IMR-90 (cell line): ENCODE data around the gene CIAO3. TPM values are rescaled to one million over a fixed set of nuclear protein-coding genes. Genes with fewer than 3 reads are reported as not detected.

Experiments used
- ATAC-seq: fragments of 200-7000 bp; cut with Tn5 transposase; 2 replicates; pipeline ENCODE4 v1.9.1; 2020; ENCODE audit warnings: low read depth, mild to moderate bottlenecking, moderate library complexity
- BruUV-seq: library from RNA; stranded (reverse); fragments of 400-500 nt; replicated peaks from 2 replicates; lab custom pipeline; 2021; lab: Mats Ljungman, UMichigan
- CTCF ChIA-PET: fragments of 300-600 bp; formaldehyde crosslinking; extraction: SDS; loops from one replicate; lab custom pipeline; 2021; ENCODE audit warnings: antibody characterized with exemption; lab: Yijun Ruan, JAX
- POLR2A ChIA-PET: fragments of 300-600 bp; sonication (Branson Sonifier 250); formaldehyde crosslinking; loops from one replicate; lab custom pipeline; 2022; ENCODE audit warnings: antibody characterized with exemption; ENCODE audit not compliant: unreplicated experiment; lab: Charles Lee
- DNase-seq: peaks from one replicate; pipeline ENCODE4 v3.0.0; 2013
- H2AFZ ChIP-seq: replicated peaks from 2 replicates; pipeline ENCODE3; 2013; ENCODE audit warnings: low read length, mild to moderate bottlenecking; ENCODE audit not compliant: poor library complexity
- H2AK5ac ChIP-seq: 2 replicates; pipeline ENCODE4 v1.6.1; 2013; ENCODE audit warnings: low read depth, low read length, inconsistent platforms
- H2AK9ac ChIP-seq: replicated peaks from 2 replicates; pipeline ENCODE3; 2013; ENCODE audit warnings: mild to moderate bottlenecking, low read depth, low read length, moderate library complexity; ENCODE audit not compliant: poor library complexity
- H2BK120ac ChIP-seq: 2 replicates; pipeline ENCODE4 v1.6.1; 2013; ENCODE audit warnings: low read depth, low read length, inconsistent platforms
- H2BK15ac ChIP-seq: 3 replicates; pipeline ENCODE4 v1.6.1; 2013; ENCODE audit warnings: low read depth, low read length, inconsistent platforms
- H2BK20ac ChIP-seq: 2 replicates; pipeline ENCODE4 v1.6.1; 2013; ENCODE audit warnings: low read depth, mild to moderate bottlenecking, inconsistent platforms, low read length, moderate library complexity
- H2BK5ac ChIP-seq: 2 replicates; pipeline ENCODE4 v1.6.1; 2013; ENCODE audit warnings: mild to moderate bottlenecking, low read depth, low read length, inconsistent platforms; ENCODE audit not compliant: poor library complexity, severe bottlenecking
- H3K14ac ChIP-seq: replicated peaks from 2 replicates; pipeline ENCODE4 v1.6.1; 2013; ENCODE audit warnings: low read depth, low read length, inconsistent platforms
- H3K18ac ChIP-seq: 2 replicates; pipeline ENCODE4 v1.6.1; 2013; ENCODE audit warnings: low read depth, low read length, control low read depth
- H3K23ac ChIP-seq: 2 replicates; pipeline ENCODE4 v1.6.1; 2013; ENCODE audit warnings: low read depth, low read length, inconsistent platforms
- H3K27ac ChIP-seq: 2 replicates; pipeline ENCODE4 v1.5.1; 2013; ENCODE audit warnings: mild to moderate bottlenecking, control low read depth, low read length; ENCODE audit not compliant: insufficient read depth
- H3K27me3 ChIP-seq: 2 replicates; pipeline ENCODE4 v1.6.1; 2013; ENCODE audit warnings: low read length; ENCODE audit not compliant: control insufficient read depth, insufficient read depth
- H3K36me3 ChIP-seq: 2 replicates; pipeline ENCODE4 v1.6.1; 2013; ENCODE audit warnings: low read length, mixed read lengths; ENCODE audit not compliant: control insufficient read depth, insufficient read depth
- H3K4ac ChIP-seq: 2 replicates; pipeline ENCODE4 v1.6.1; 2013; ENCODE audit warnings: low read depth, low read length, inconsistent platforms
- H3K4me1 ChIP-seq: 2 replicates; pipeline ENCODE4 v1.6.1; 2013; ENCODE audit warnings: low read length, mixed read lengths; ENCODE audit not compliant: control insufficient read depth, insufficient read depth
- H3K4me2 ChIP-seq: 2 replicates; pipeline ENCODE4 v1.6.1; 2013; ENCODE audit warnings: low read depth, mild to moderate bottlenecking, control low read depth, low read length, moderate library complexity
- H3K4me3 ChIP-seq: 2 replicates; pipeline ENCODE4 v1.5.1; 2013; ENCODE audit warnings: low read depth, mild to moderate bottlenecking, control low read depth, low read length, moderate library complexity; ENCODE audit not compliant: insufficient read depth
- H3K56ac ChIP-seq: 2 replicates; pipeline ENCODE4 v1.6.1; 2013; ENCODE audit warnings: low read length, inconsistent platforms; ENCODE audit not compliant: insufficient read depth; ENCODE audit errors: extremely low read depth
- H3K79me1 ChIP-seq, 2 experiments: 2 replicates each; pipeline ENCODE4 v1.6.1; 2013; ENCODE audit warnings: low read length in 2 of 2, inconsistent platforms in 1 of 2, low read depth in 1 of 2
- H3K9ac ChIP-seq: 2 replicates; pipeline ENCODE4 v1.6.1; 2013; ENCODE audit warnings: low read depth, low read length, control low read depth
- H3K9me1 ChIP-seq: 2 replicates; pipeline ENCODE4 v1.6.1; 2013; ENCODE audit warnings: low read length, inconsistent platforms; ENCODE audit not compliant: insufficient read depth
- H3K9me3 ChIP-seq: 2 replicates; pipeline ENCODE4 v1.6.1; 2013; ENCODE audit warnings: low read length; ENCODE audit not compliant: control insufficient read depth, insufficient read depth
- H4K20me1 ChIP-seq: 2 replicates; pipeline ENCODE4 v1.6.1; 2013; ENCODE audit warnings: low read length, inconsistent platforms; ENCODE audit not compliant: insufficient read depth
- H4K5ac ChIP-seq: 2 replicates; pipeline ENCODE4 v1.6.1; 2013; ENCODE audit warnings: mild to moderate bottlenecking, low read depth, low read length, control low read depth
- H4K8ac ChIP-seq, 2 experiments: 2 replicates each; pipeline ENCODE4 v1.6.1; 2013; ENCODE audit warnings: low read depth in 2 of 2, low read length in 2 of 2, control low read depth in 1 of 2, inconsistent platforms in 1 of 2
- H4K91ac ChIP-seq: 2 replicates; pipeline ENCODE4 v1.6.1; 2013; ENCODE audit warnings: low read depth, low read length, inconsistent platforms; ENCODE audit not compliant: insufficient read depth
- BHLHE40 ChIP-seq: fragments of 150-350 bp; IDR thresholded peaks from 2 replicates; pipeline ENCODE4 v1.6.1; 2016; ENCODE audit warnings: mild to moderate bottlenecking, low read depth, low read length
- CEBPB ChIP-seq: IDR thresholded peaks from 2 replicates; pipeline ENCODE4 v1.6.1; 2012; ENCODE audit warnings: low read depth, low read length, improper control_type of control experiment
- CHD1 ChIP-seq: IDR thresholded peaks from 2 replicates; pipeline ENCODE4 v1.6.1; 2012; ENCODE audit warnings: low read depth, low read length, improper control_type of control experiment
- FOS ChIP-seq: fragments of 150-350 bp; IDR thresholded peaks from 2 replicates; pipeline ENCODE4 v1.6.1; 2016; ENCODE audit warnings: low read depth, low read length
- MAZ ChIP-seq: IDR thresholded peaks from 2 replicates; pipeline ENCODE4 v1.6.1; 2012; ENCODE audit warnings: low read depth, mild to moderate bottlenecking, low read length, improper control_type of control experiment, moderate library complexity, borderline replicate concordance
- MXI1 ChIP-seq: IDR thresholded peaks from 2 replicates; pipeline ENCODE4 v1.6.1; 2012; ENCODE audit warnings: low read depth, mild to moderate bottlenecking, low read length, moderate library complexity, borderline replicate concordance
- RAD21 ChIP-seq: IDR thresholded peaks from 2 replicates; pipeline ENCODE4 v1.6.1; 2012; ENCODE audit warnings: low read length, improper control_type of control experiment
- RCOR1 ChIP-seq: IDR thresholded peaks from 2 replicates; pipeline ENCODE4 v1.6.1; 2012; ENCODE audit warnings: mild to moderate bottlenecking, low read length, improper control_type of control experiment; ENCODE audit not compliant: insufficient replicate concordance
- WGBS, 2 experiments: methylation state at CpG; one replicate each; pipeline versions ENCODE4 v1.1.5 to v1.1.7; 2013; ENCODE audit warnings: missing lambda C conversion rate in 2 of 2; ENCODE audit not compliant: insufficient read length in 1 of 2; ENCODE audit errors: extremely low coverage in 2 of 2; 5-methylcytosine and 5-hydroxymethylcytosine counted together
- dilution Hi-C: fragments of 300-500 bp; cut with HindIII; formaldehyde crosslinking; loops from one replicate; pipeline ENCODE4 v1.14.3; 2018; ENCODE audit warnings: low sequenced_read_pairs; ENCODE audit not compliant: unreplicated experiment
- in situ Hi-C: fragments of 300-500 bp; cut with MboI; formaldehyde crosslinking; loops from 3 replicates; pipeline ENCODE4 v1.14.3; 2019; ENCODE audit warnings: low sequenced_read_pairs, inconsistent platforms, mixed read lengths
- intact Hi-C: fragments of 100-400 bp; cut with micrococcal nuclease; formaldehyde crosslinking; loops from 2 replicates; pipeline ENCODE4 v1.10.0; 2022
- polyA plus RNA-seq, 3 experiments: library from polyadenylated mRNA; depleted of rRNA; stranded (reverse); fragments of >200 nt; gene quantifications; 2 replicates each; pipeline ENCODE4 v1.2.3, GENCODE V29; 2012; ENCODE audit warnings: low replicate concordance in 1 of 3
- total RNA-seq: library from RNA; depleted of rRNA; stranded (reverse); fragments of >200 nt; gene quantifications from 2 replicates; pipeline ENCODE4 v1.2.3, GENCODE V29; 2012

The CIAO3 gene
- total and polyA plus RNA-seq, 2 of the 4 experiments (the other 2 are of a cell fraction), result 17.0 to 20.2 TPM

- Histone ChIP-seq H2BK20ac (no peak overlapping the region), H3K27me3 (no peaks in the 10 kb centered on the region), H3K14ac (no peak overlapping the region), H2AFZ (peak overlapping the region; percentile 77), H3K9ac (peak overlapping the region; percentile 51; the same call in 1 of the 2 replicates), H2AK9ac (peak overlapping the region; percentile 94), H4K20me1 (peaks cover 7% of the 10 kb centered on the region), H3K79me1 (peaks cover 13 to 23% of the 10 kb centered on the region in 2 experiments), H3K4me2 (peak overlapping the region; percentile 90), H4K91ac (no peak overlapping the region), H3K18ac (no peak overlapping the region), H3K27ac (no peak overlapping the region), H3K9me3 (no peaks in the 10 kb centered on the region), H2AK5ac (no peak overlapping the region), H3K36me3 (no peaks in the 10 kb centered on the region), H3K4me3 (peak overlapping the region; percentile 70; the same call in 1 of the 2 replicates), H3K4ac (0 out of 2 replicates have a peak overlapping the region, but pooled peaks have one; percentile 52), H4K8ac (peak overlapping the region in 1 of 2 experiments; percentile 68; a peak in 1 of 4 replicates), H3K9me1 (no peaks in the 10 kb centered on the region), H2BK5ac (no peak overlapping the region), H3K56ac (no peak overlapping the region), H2BK120ac (no peak overlapping the region), H2BK15ac (no peak overlapping the region), H4K5ac (no peak overlapping the region), H3K23ac (peak overlapping the region; percentile 31; the same call in 1 of the 2 replicates), H3K4me1 (peaks cover 15% of the 10 kb centered on the region)
- ChIA-PET CTCF (no interaction called here), POLR2A (no interaction called here)
- DNase-seq (no peak), ATAC-seq (no peak)
- intact Hi-C loops, result no loop called here
- in situ Hi-C loops, result loop anchor here (25.0 kb wide), 1 partner anchor 346 kb away; the partner anchor contains the start of gene SSTR5
- TF ChIP-seq MXI1 (no peak), RAD21 (no peak), RCOR1 (no peak), CEBPB (no peak), CHD1 (no peak), MAZ (no peak), BHLHE40 (no peak), FOS (no peak)
- 31% methylated on average over 4 of the region's 12 CpGs; no CpG with 5 or more reads in 1 of the 2 experiments for WGBS, 2 experiments
- no TSS peak for BruUV-seq
- dilution Hi-C loops, result no loop called here
Observed at GRCh38 chr16:716200-716568, 24.6 kb downstream of the CIAO3 start.
